Loucy (cell line): ENCODE measurements around the gene AARSD1.
"Not testable (repeated sequence)": the region's sequence is repeated elsewhere in the genome, so short reads cannot be mapped to it uniquely, and the experiment has no call there.

Experiments used
- CTCF ChIP-seq: fragments of 200-600 bp; sonication (generic); conservative IDR thresholded peaks from 2 replicates; pipeline ENCODE4 v1.5.1; 2014; ENCODE audit warnings: mild to moderate bottlenecking, antibody characterized with exemption, low read length
- EZH2phosphoT487 ChIP-seq: fragments of 200-600 bp; IDR thresholded peaks from 2 replicates; pipeline ENCODE4 v1.6.1; 2018; ENCODE audit warnings: antibody characterized with exemption, mild to moderate bottlenecking, moderate library complexity, borderline replicate concordance

GRCh38 chr17:43000894-43001293 is 36.6 kb upstream of the AARSD1 start:
- not testable (repeated sequence) for TF ChIP-seq CTCF, EZH2phosphoT487
